Hepatocyte (in vitro differentiated cells): ENCODE results near the gene GNGT1.

Experiments used
- CTCF ChIP-seq: fragments of 200-600 bp; sonication (generic); IDR thresholded peaks from 2 replicates; pipeline ENCODE4 v1.5.1; 2016; ENCODE audit warnings: antibody characterized with exemption, mild to moderate bottlenecking; ENCODE audit not compliant: poor library complexity
- EZH2 ChIP-seq: fragments of 200-600 bp; sonication (generic); IDR thresholded peaks from 2 replicates; pipeline ENCODE4 v1.6.1; 2016; ENCODE audit warnings: antibody characterized with exemption, mild to moderate bottlenecking, borderline replicate concordance

- TF ChIP-seq CTCF: no peak
- no peak for TF ChIP-seq EZH2
These were observed 25.3 kb downstream of the GNGT1 start for GRCh38 chr7:93931655-93932054.
